Keratinocyte (primary cell): ENCODE measurements around the gene GPS1. TPM values are rescaled to one million over a fixed set of nuclear protein-coding genes. Genes with fewer than 3 reads are reported as not detected.
"Not testable (repeated sequence)": the region's sequence is repeated elsewhere in the genome, so short reads cannot be mapped to it uniquely, and the experiment has no call there.

ENCODE experiments used
- DNase-seq: peaks from one replicate; pipeline ENCODE4 v3.0.0-alpha.2; 2011; ENCODE audit warnings: low read depth, missing footprints, low spot score
- FAIRE-seq: peaks from 2 replicates; lab custom pipeline; 2011; peaks lifted over from hg19 to GRCh38; lab: Jason Lieb, UNC
- H2AFZ ChIP-seq: 2 replicates; pipeline ENCODE4 v1.6.0; 2012; ENCODE audit warnings: low read length, control low read depth, inconsistent platforms; ENCODE audit not compliant: control insufficient read depth
- H3K27ac ChIP-seq: 2 replicates; pipeline ENCODE4 v1.5.1; 2011; ENCODE audit warnings: low read length; ENCODE audit not compliant: control insufficient read depth, insufficient read depth
- H3K27me3 ChIP-seq: 3 replicates; pipeline ENCODE4 v1.6.0; 2011; ENCODE audit warnings: low read length; ENCODE audit not compliant: control insufficient read depth, insufficient read depth; ENCODE audit errors: extremely low read depth
- H3K36me3 ChIP-seq, 2 experiments: 2 replicates in 1 of 2; 3 replicates in 1 of 2; pipeline ENCODE4 v1.5.1; 2011; ENCODE audit warnings: low read length in 2 of 2, mild to moderate bottlenecking in 1 of 2; ENCODE audit not compliant: control insufficient read depth in 2 of 2, insufficient read depth in 2 of 2; ENCODE audit errors: extremely low read depth in 1 of 2
- H3K4me1 ChIP-seq: 3 replicates; pipeline ENCODE4 v1.5.1; 2011; ENCODE audit warnings: low read length; ENCODE audit not compliant: control insufficient read depth, insufficient read depth; ENCODE audit errors: extremely low read depth
- H3K4me2 ChIP-seq: 3 replicates; pipeline ENCODE4 v1.6.0; 2011; ENCODE audit warnings: low read depth, low read length; ENCODE audit not compliant: control insufficient read depth, insufficient read depth; ENCODE audit errors: extremely low read depth
- H3K4me3 ChIP-seq, 3 experiments: fragments of 200-600 bp in 1 of 3; sonication (generic) in 1 of 3; 2 replicates in 2 of 3; 3 replicates in 1 of 3; pipeline ENCODE4 v1.5.1; 2011 to 2016; ENCODE audit warnings: low read length in 3 of 3, mild to moderate bottlenecking in 3 of 3, control low read depth in 2 of 3, inconsistent platforms in 1 of 3, low read depth in 1 of 3, mixed read lengths in 1 of 3, mixed run types in 1 of 3, moderate library complexity in 1 of 3; ENCODE audit not compliant: control insufficient read depth in 2 of 3, insufficient read depth in 2 of 3; ENCODE audit errors: extremely low read depth in 1 of 3
- H3K79me2 ChIP-seq: 2 replicates; pipeline ENCODE4 v1.6.0; 2012; ENCODE audit warnings: low read length; ENCODE audit not compliant: control insufficient read depth, insufficient read depth
- H3K9ac ChIP-seq: 3 replicates; pipeline ENCODE4 v1.6.0; 2011; ENCODE audit warnings: low read length; ENCODE audit not compliant: control insufficient read depth, insufficient read depth; ENCODE audit errors: extremely low read depth
- H3K9me1 ChIP-seq: 3 replicates; pipeline ENCODE4 v1.6.0; 2011; ENCODE audit warnings: low read length; ENCODE audit not compliant: control insufficient read depth, insufficient read depth; ENCODE audit errors: extremely low read depth
- H3K9me3 ChIP-seq: 2 replicates; pipeline ENCODE4 v1.5.1; 2012; ENCODE audit warnings: low read depth, low read length; ENCODE audit not compliant: control insufficient read depth
- H4K20me1 ChIP-seq: 3 replicates; pipeline ENCODE4 v1.6.0; 2011; ENCODE audit warnings: low read length; ENCODE audit not compliant: control insufficient read depth, insufficient read depth; ENCODE audit errors: extremely low read depth
- CTCF ChIP-seq, 3 experiments: IDR thresholded peaks in 1 of 3; conservative IDR thresholded peaks in 1 of 3; optimal IDR thresholded peaks in 1 of 3; 2 replicates in 2 of 3; 3 replicates in 1 of 3; pipeline versions ENCODE3 to v1.5.1; 2011; ENCODE audit warnings: low read length in 3 of 3, mild to moderate bottlenecking in 3 of 3, moderate library complexity in 2 of 3, control low read depth in 1 of 3, inconsistent platforms in 1 of 3; ENCODE audit not compliant: insufficient read depth in 2 of 3; ENCODE audit errors: extremely low read depth in 1 of 3
- EZH2 ChIP-seq: IDR thresholded peaks from one replicate; pipeline ENCODE4 v1.6.1; 2012; ENCODE audit warnings: inconsistent platforms, mild to moderate bottlenecking, low read length, moderate library complexity
- dilution Hi-C: fragments of 300-500 bp; cut with MboI; formaldehyde crosslinking; loops from one replicate; pipeline ENCODE4 v1.7.0; 2020; ENCODE audit warnings: low sequenced_read_pairs; ENCODE audit not compliant: extremely low pct_ligation_motif_present
- polyA plus RNA-seq, 5 experiments: library from polyadenylated mRNA; depleted of rRNA in 3 of 5; stranded (reverse) in 3 of 5; stranded (forward) in 1 of 5; unstranded in 1 of 5; fragments of >200 nt; gene quantifications; 1 replicate in 1 of 5; 2 replicates in 3 of 5; 3 replicates in 1 of 5; pipeline versions ENCODE4 v1.2.1 to v1.2.3, GENCODE V29; 2011 to 2012; ENCODE audit warnings: missing spikeins in 2 of 5, low read depth in 1 of 5, low replicate concordance in 1 of 5

GPS1 gene
- polyA plus RNA-seq, 1 donor (not counting 4 experiments of a cell fraction or from before 2014, with no cell fraction given), result 60.4 TPM

- Histone ChIP-seq H3K4me2 (peak overlapping the region; percentile 96), H4K20me1 (no peaks in the 10 kb centered on the region), H3K27ac (no peak overlapping the region), H3K9me3 (no peaks in the 10 kb centered on the region), H3K9me1 (no peaks in the 10 kb centered on the region), H3K79me2 (no peaks in the 10 kb centered on the region), H3K36me3 (peaks cover 1 to 4% of the 10 kb centered on the region in 2 experiments), H3K4me3 (peak overlapping the region; percentile 55 to 87 (median 70)), H2AFZ (peak overlapping the region; percentile 73), H3K9ac (peak overlapping the region; percentile 78), H3K4me1 (peaks cover 9% of the 10 kb centered on the region), H3K27me3 (no peaks in the 10 kb centered on the region)
- DNase-seq, result no peak
- TF ChIP-seq CTCF (optimal IDR thresholded peaks at IDR 0.05 in 1 of 3, IDR thresholded peaks at IDR 0.05 in 1 of 3, conservative IDR thresholded peaks at IDR 0.05 in 1 of 3; ENCODE audit: extremely low read depth in 1 of 3, insufficient read depth in 2 of 3, low read length in 3 of 3) (no peak), EZH2 (no peak)
- dilution Hi-C loops, result no loop called here
- FAIRE-seq, result peak; percentile 66
These were observed 13.9 kb upstream of the GPS1 start for GRCh38 chr17:82037889-82038195.

- H3K36me3 ChIP-seq, H3K9me3 ChIP-seq, H3K4me1 ChIP-seq, H3K79me2 ChIP-seq, H3K9ac ChIP-seq, H3K27ac ChIP-seq, H3K9me1 ChIP-seq, dilution Hi-C loops, H3K27me3 ChIP-seq, H2AFZ ChIP-seq, H4K20me1 ChIP-seq, DNase-seq, FAIRE-seq, H3K4me3 ChIP-seq, H3K4me2 ChIP-seq: not testable (repeated sequence)
These were observed 12.8 kb upstream of the GPS1 start for GRCh38 chr17:82038796-82039409.
